ES-I3 (cell line): ENCODE measurements around the gene TRPV3.

Source experiments
- H3K36me3 ChIP-seq: 2 replicates; pipeline ENCODE4 v1.6.1; 2013; ENCODE audit warnings: mild to moderate bottlenecking, low read length, control low read depth, moderate library complexity; ENCODE audit not compliant: insufficient read depth
- H3K4me1 ChIP-seq: 2 replicates; pipeline ENCODE4 v1.6.1; 2013; ENCODE audit warnings: mild to moderate bottlenecking, control low read depth, low read length; ENCODE audit not compliant: insufficient read depth
- H3K9ac ChIP-seq: 2 replicates; pipeline ENCODE4 v1.6.1; 2013; ENCODE audit warnings: low read depth, mild to moderate bottlenecking, low read length, moderate library complexity
- H3K9me3 ChIP-seq: 2 replicates; pipeline ENCODE4 v1.6.1; 2013; ENCODE audit warnings: mild to moderate bottlenecking, low read length, moderate library complexity; ENCODE audit not compliant: control insufficient read depth, insufficient read depth

The TRPV3 gene

GRCh38 chr17:3546521-3546920, 11.1 kb downstream of the TRPV3 start:
- H3K9ac ChIP-seq: no peak overlapping the region
- no peaks in the 10 kb centered on the region for H3K9me3 ChIP-seq
- no peaks in the 10 kb centered on the region for H3K4me1 ChIP-seq
- H3K36me3 ChIP-seq: no peaks in the 10 kb centered on the region

- Histone ChIP-seq H3K9ac (no peak overlapping the region), H3K4me1 (no peaks in the 10 kb centered on the region), H3K36me3 (no peaks in the 10 kb centered on the region), H3K9me3 (no peaks in the 10 kb centered on the region)
Measured at GRCh38 chr17:3545151-3545550, 12.5 kb downstream of the TRPV3 start.

DNA sequence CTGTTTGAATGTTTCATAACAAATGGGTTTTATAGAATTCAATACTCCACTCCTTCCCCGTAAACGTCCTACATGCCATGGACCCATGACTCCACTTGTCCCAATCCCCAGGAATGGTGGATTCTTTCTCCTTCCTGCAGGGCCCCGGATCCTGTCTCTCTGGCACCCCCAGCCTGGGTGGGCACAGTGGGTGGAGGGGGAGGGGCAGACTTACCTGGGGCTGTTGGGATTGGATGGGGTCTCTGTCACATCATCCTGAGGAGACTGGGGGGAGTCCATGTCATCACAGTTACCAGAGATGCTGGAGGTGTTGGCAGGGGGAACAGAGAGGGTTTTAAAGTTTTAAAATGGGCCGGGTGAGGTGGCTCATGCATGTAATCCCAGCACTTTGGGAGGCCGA, 13.2 kb downstream of the TRPV3 start:
- Histone ChIP-seq H3K36me3 (no peaks in the 10 kb centered on the region), H3K9me3 (no peaks in the 10 kb centered on the region), H3K4me1 (no peaks in the 10 kb centered on the region), H3K9ac (no peak overlapping the region)

DNA sequence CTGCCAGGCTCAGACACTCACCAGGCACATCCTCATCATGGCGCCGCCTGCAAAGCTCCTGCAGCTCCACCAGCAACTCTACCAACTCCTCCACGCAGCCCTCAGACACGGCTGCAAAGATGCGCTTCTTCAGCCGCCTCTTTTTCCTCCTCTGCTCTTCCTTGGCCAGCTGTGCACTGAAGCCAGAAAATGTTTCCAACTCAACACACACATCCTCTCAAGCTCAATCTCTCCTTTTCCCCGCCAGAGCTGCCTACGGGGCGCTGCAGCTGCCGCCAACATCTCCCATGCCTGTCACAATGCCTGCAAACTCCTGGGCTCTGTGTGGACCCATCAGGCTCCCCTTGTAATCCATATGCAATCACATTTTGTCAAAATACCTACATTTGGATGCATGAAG, 14.2 kb downstream of the TRPV3 start:
- no peaks in the 10 kb centered on the region for H3K9me3 ChIP-seq
- no peaks in the 10 kb centered on the region for H3K4me1 ChIP-seq
- no peak overlapping the region for H3K9ac ChIP-seq
- H3K36me3 ChIP-seq: no peaks in the 10 kb centered on the region

- no peaks in the 10 kb centered on the region for H3K9me3 ChIP-seq
- H3K36me3 ChIP-seq: no peaks in the 10 kb centered on the region
- no peaks in the 10 kb centered on the region for H3K4me1 ChIP-seq
- no peak overlapping the region for H3K9ac ChIP-seq
Measured at GRCh38 chr17:3542410-3543088, 15.1 kb downstream of the TRPV3 start.

DNA sequence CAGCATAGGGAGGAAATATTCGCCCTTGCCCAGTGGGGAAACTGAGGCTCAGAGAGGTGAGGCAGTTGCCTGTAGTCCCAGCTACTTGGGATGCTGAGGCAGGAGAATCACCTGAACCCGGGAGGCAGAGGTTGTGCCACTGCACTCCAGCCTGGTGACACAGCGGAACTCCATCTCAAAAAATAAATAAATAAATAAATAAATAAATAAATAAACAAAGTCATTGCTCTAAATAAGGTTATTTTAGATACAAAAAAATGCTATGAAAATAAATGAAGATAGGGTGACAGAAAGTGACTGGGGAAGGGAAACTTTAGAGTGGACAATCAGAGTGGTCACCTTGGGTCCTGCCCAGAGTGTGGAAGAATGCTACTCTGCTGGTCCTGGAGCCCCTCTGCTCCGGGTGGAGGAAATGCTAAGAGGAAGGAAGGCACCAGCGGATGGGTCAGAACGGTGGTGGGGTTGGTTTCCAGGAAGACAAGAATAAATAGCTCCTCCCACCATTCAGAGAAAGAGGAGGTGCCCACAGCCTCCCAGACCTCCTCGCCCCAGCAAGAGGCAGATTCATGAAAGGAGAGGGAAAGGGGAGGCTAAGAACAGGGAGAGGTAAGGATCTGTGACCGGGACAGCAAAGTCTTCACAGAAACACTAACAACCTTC, 17.6 kb downstream of the TRPV3 start:
- Histone ChIP-seq H3K9ac (no peak overlapping the region), H3K36me3 (no peaks in the 10 kb centered on the region), H3K4me1 (peaks cover 4% of the 10 kb centered on the region; the same call in 1 of the 2 replicates)

GRCh38 chr17:3536716-3537115, 20.9 kb downstream of the TRPV3 start:
- Histone ChIP-seq H3K9ac (no peak overlapping the region), H3K9me3 (no peaks in the 10 kb centered on the region), H3K36me3 (no peaks in the 10 kb centered on the region), H3K4me1 (peaks cover 8% of the 10 kb centered on the region)

More for the DNA sequence above, 17.6 kb downstream of the TRPV3 start:
- no peaks in the 10 kb centered on the region for H3K9me3 ChIP-seq

DNA sequence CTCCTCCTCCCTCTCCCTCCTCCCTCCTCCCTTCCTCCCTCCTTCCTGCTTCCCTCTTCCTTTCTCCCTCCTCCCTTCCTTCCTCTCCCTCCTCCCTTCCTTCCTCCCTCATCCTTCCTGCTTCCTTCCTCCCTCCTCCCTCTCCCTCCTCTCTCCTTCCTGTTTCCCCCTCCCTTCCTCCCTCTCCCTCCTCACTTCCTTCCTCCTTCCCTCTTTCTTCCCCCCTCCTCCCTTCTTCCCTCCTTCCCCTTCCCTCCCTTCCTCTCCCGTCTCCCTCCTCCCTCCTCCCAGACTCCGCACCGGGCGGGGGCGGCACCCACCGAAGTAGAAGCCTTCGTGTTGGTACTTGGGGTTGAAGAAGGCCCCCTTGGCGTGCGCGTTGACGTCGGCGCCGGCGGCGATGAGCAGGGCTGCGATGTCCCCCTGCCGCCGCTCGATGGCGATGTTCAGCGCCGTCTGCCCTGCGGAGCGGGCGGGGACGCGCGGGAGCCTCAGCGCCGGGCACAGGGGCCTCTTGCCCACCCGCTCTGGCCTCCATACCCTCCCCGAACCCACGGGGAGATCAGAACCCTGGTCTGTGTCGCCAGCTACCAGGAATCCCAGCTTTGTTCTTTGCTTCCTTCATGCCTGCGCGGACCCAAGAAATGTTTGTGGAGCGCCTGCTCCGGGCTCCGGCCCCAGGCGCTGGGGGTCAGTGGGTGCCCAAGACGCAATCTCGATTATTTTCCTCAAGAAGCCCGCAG, 22.2 kb downstream of the TRPV3 start:
- Histone ChIP-seq H3K4me1 (peaks cover 8% of the 10 kb centered on the region), H3K9me3 (no peaks in the 10 kb centered on the region), H3K36me3 (no peaks in the 10 kb centered on the region), H3K9ac (peak overlapping the region; percentile 60)

DNA sequence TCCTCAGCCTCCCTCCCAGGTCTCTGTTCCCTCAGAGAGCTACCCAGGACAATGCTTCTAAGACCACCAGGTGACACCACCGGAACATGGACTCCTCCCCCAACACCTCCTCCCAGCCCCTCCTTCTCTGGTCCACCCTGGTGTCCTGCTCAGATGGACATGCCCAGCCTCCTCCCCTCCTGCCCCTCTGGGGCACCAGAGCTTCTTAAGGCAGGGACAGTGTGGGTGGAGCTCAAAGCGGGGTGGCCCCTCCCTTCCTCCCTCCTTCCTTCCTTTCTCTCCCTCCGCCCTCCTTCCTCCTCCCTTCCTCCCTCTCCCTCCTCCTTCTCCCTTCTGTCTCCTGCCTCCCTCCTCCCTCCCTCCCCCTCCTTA, 22.7 kb downstream of the TRPV3 start:
- no peak overlapping the region for H3K9ac ChIP-seq
- no peaks in the 10 kb centered on the region for H3K36me3 ChIP-seq
- no peaks in the 10 kb centered on the region for H3K9me3 ChIP-seq
- H3K4me1 ChIP-seq: peaks cover 12% of the 10 kb centered on the region

GRCh38 chr17:3533752-3534151, 23.9 kb downstream of the TRPV3 start:
- Histone ChIP-seq H3K4me1 (peaks cover 14% of the 10 kb centered on the region), H3K36me3 (no peaks in the 10 kb centered on the region), H3K9me3 (no peaks in the 10 kb centered on the region), H3K9ac (no peak overlapping the region)

DNA sequence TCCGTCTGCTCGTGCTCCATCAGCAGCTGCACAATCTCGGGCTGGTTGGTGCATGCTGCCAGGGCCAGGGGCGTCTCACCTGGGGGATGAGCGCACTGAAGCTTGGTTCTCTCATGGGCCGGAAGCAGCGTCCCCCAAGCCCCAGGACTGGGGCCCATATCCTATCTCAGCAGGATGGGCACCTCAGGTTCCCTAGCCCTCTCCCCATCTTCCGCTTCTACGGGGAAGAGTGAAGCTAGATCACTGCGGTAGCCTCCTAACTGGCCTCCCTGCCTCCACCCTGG, 24.8 kb downstream of the TRPV3 start:
- H3K4me1 ChIP-seq: peaks cover 14% of the 10 kb centered on the region
- H3K36me3 ChIP-seq: no peaks in the 10 kb centered on the region
- no peaks in the 10 kb centered on the region for H3K9me3 ChIP-seq
- no peak overlapping the region for H3K9ac ChIP-seq

GRCh38 chr17:3532106-3532858, 25.3 kb downstream of the TRPV3 start:
- Histone ChIP-seq H3K4me1 (peaks cover 14% of the 10 kb centered on the region), H3K9me3 (no peaks in the 10 kb centered on the region), H3K9ac (no peak overlapping the region), H3K36me3 (no peaks in the 10 kb centered on the region)

DNA sequence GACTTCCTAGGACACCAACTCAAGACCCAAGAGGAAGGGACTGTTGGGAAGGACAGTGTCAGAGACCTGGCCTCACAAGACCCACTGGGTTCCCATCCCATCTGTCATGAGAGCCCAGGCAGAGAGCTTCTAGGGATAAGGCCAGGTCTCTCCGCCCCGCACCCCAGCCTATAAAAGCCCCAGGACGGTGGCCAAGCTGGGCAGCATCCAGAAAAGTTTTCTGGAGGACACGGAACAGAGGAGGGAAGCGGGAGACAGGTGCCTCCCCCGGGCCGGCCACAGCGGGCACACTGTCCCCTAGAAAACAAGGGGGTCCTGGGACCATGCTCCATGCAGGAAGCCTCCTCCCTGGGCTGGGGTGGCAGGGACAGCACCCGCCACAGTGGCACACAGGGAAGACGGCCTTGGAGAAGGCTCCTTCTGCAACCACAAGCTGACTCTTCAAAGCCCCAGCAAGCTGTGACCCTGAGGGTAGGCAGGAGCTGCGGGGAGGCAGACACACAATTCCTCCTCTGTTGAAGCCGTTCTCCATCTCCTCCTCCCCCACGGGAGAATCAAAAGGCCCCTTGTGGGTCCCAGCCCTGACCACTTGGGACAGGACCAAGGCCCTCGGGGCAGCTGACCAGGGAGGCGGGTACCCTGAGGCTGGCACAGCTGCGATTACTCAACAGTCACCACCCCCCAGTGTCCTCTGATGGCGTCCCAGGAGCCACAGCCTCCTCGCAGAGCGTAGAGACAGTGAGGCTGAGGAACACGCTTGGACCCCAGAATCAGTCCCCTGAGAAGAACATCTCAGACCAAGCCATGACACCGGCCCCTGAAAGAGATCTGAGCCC, 26.1 kb downstream of the TRPV3 start:
- H3K9ac ChIP-seq: no peak overlapping the region

More for the DNA sequence above, 26.1 kb downstream of the TRPV3 start:
- Histone ChIP-seq H3K9me3 (no peaks in the 10 kb centered on the region), H3K36me3 (no peaks in the 10 kb centered on the region), H3K4me1 (peaks cover 9% of the 10 kb centered on the region)
